Karpas-422 (cell line): ENCODE results near the gene PTK6. TPM values are rescaled to one million over a fixed set of nuclear protein-coding genes. Genes with fewer than 3 reads are reported as not detected.
"Not testable (repeated sequence)": the region's sequence is repeated elsewhere in the genome, so short reads cannot be mapped to it uniquely, and the experiment has no call there.

Source experiments
- DNase-seq: peaks from one replicate; pipeline ENCODE4 v3.0.0-alpha.2; 2015
- H2AFZ ChIP-seq: fragments of 200-600 bp; sonication (generic); 2 replicates; pipeline ENCODE4 v1.6.1; 2014; ENCODE audit warnings: antibody characterized with exemption, low read length, mixed read lengths
- H3K27ac ChIP-seq: fragments of 200-600 bp; sonication (generic); 2 replicates; pipeline ENCODE4 v1.5.1; 2014; ENCODE audit warnings: mild to moderate bottlenecking, low read length, moderate library complexity
- H3K27me3 ChIP-seq: fragments of 200-600 bp; sonication (generic); 2 replicates; pipeline ENCODE4 v1.6.1; 2014; ENCODE audit warnings: low read length, mixed read lengths
- H3K36me3 ChIP-seq: fragments of 200-600 bp; sonication (generic); 2 replicates; pipeline ENCODE4 v1.6.1; 2014; ENCODE audit warnings: low read length, mixed read lengths; ENCODE audit not compliant: insufficient read depth
- H3K4me1 ChIP-seq: fragments of 200-600 bp; sonication (generic); 2 replicates; pipeline ENCODE4 v1.6.1; 2014; ENCODE audit warnings: mild to moderate bottlenecking, low read length, mixed read lengths
- H3K4me2 ChIP-seq: fragments of 200-600 bp; sonication (generic); 2 replicates; pipeline ENCODE4 v1.6.1; 2014; ENCODE audit warnings: low read length, low read depth, mild to moderate bottlenecking; ENCODE audit not compliant: poor library complexity, severe bottlenecking
- H3K4me3 ChIP-seq: fragments of 200-600 bp; sonication (generic); 2 replicates; pipeline ENCODE4 v1.5.1; 2014; ENCODE audit warnings: mild to moderate bottlenecking, antibody characterized with exemption, low read length, mixed read lengths
- H3K79me2 ChIP-seq: fragments of 200-600 bp; sonication (generic); 2 replicates; pipeline ENCODE4 v1.6.1; 2014; ENCODE audit warnings: mild to moderate bottlenecking, low read length, mixed read lengths
- H3K9ac ChIP-seq: fragments of 200-600 bp; sonication (generic); 2 replicates; pipeline ENCODE4 v1.6.0; 2014; ENCODE audit warnings: low read length
- H3K9me2 ChIP-seq: fragments of 200-600 bp; sonication (generic), shearing (Covaris generic); replicated peaks from 2 replicates; pipeline ENCODE4 v1.6.0; 2014; ENCODE audit warnings: mild to moderate bottlenecking, low read length, moderate library complexity; ENCODE audit not compliant: insufficient read depth
- H3K9me3 ChIP-seq: fragments of 300-700, 200-600 bp; sonication (generic); 2 replicates; pipeline ENCODE4 v1.6.1; 2014; ENCODE audit warnings: low read length, mixed read lengths
- H4K20me1 ChIP-seq: fragments of 200-600 bp; sonication (generic); 2 replicates; pipeline ENCODE4 v1.6.1; 2014; ENCODE audit warnings: mild to moderate bottlenecking, antibody characterized with exemption, low read length, low read depth; ENCODE audit not compliant: insufficient read depth
- total RNA-seq: library from RNA; depleted of rRNA; stranded (reverse); fragments of >200 nt; shearing (Covaris generic); gene quantifications from 2 replicates; pipeline ENCODE4 v1.2.3, GENCODE V29; 2014; ENCODE audit warnings: low replicate concordance; rRNA removed

The PTK6 gene
- total RNA-seq, 1 experiment from 2014 or later = not detected

DNA sequence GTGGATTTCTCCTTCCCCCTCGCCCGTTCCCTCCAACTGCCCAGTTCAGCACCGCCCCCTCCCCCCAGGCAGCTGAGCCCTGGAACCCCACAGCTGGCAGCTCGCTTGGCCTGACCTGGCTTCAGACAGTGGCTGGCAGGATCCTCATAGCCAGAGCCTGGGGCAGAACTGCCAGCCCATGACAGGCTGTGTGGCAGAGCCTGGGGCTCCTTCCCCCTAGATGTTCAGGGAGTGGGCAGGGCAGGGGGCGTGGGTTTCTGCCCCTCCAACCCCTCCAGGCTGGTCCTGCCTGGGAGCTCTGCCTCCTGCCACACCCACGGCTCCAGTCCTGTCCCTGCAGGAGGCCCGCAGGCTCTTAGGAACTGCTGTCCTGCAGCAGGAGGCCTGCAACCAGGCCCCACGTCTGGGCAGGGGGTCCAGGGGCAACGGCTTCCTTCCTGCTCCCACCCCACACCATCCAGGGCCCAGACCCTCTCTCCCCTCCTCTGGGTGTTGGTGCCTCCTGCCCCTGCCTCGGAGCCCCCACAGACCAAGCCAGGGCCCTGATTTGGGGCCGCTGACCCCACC is 55.1 kb downstream of the PTK6 start:
- Histone ChIP-seq H3K27ac (no peak overlapping the region), H3K36me3 (no peaks in the 10 kb centered on the region), H3K27me3 (no peaks in the 10 kb centered on the region), H3K9me3 (no peaks in the 10 kb centered on the region), H3K4me2 (no peak overlapping the region), H3K79me2 (no peaks in the 10 kb centered on the region), H3K4me3 (no peak overlapping the region), H3K4me1 (no peaks in the 10 kb centered on the region), H4K20me1 (0 out of 2 replicates have a peak, but pooled peaks cover 2% of the 10 kb centered on the region), H3K9ac (no peak overlapping the region), H3K9me2 (no peaks in the 10 kb centered on the region), H2AFZ (no peak overlapping the region)
- DNase-seq = no peak

DNA sequence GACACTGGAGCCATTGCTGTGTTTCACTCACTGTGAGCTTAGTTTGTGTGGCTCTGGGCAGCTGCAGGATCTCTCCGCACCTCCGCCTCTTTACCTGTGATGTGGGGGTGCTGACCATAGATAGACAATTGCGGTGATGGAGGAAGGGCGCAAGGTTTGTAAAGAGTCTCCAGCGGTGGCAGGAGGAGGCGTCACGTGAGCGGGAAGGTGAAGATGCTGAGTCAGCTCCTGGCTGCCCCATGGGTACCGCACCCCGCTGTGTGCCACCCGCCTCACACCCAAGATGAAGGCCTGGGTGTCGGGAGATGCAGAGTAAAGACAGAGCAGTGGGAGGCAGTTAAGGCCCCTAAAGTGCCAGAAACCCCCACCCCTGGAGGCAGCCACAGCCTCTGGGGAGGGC is 55.7 kb downstream of the PTK6 start:
- no peaks in the 10 kb centered on the region for H3K4me1 ChIP-seq
- H3K9ac ChIP-seq = no peak overlapping the region
- H4K20me1 ChIP-seq = 0 out of 2 replicates have a peak, but pooled peaks cover 2% of the 10 kb centered on the region
- no peak overlapping the region for H3K4me2 ChIP-seq
- no peak overlapping the region for H3K27ac ChIP-seq
- H3K79me2 ChIP-seq = no peaks in the 10 kb centered on the region
- no peaks in the 10 kb centered on the region for H3K27me3 ChIP-seq
- no peaks in the 10 kb centered on the region for H3K36me3 ChIP-seq
- no peak overlapping the region for H3K4me3 ChIP-seq
- H3K9me2 ChIP-seq = no peaks in the 10 kb centered on the region
- H3K9me3 ChIP-seq = no peaks in the 10 kb centered on the region
- H2AFZ ChIP-seq = no peak overlapping the region
- no peak for DNase-seq

- H4K20me1 ChIP-seq, H3K27ac ChIP-seq, H3K36me3 ChIP-seq, H3K9ac ChIP-seq, H3K4me1 ChIP-seq, H3K79me2 ChIP-seq, H3K9me2 ChIP-seq, H3K9me3 ChIP-seq, DNase-seq, H3K4me3 ChIP-seq, H2AFZ ChIP-seq, H3K4me2 ChIP-seq, H3K27me3 ChIP-seq: not testable (repeated sequence)
Observed at GRCh38 chr20:63479695-63480419, 57.3 kb downstream of the PTK6 start.

- H3K36me3 ChIP-seq = no peaks in the 10 kb centered on the region
- no peak overlapping the region for H3K4me3 ChIP-seq
- H2AFZ ChIP-seq = no peak overlapping the region
- H3K9me2 ChIP-seq = no peaks in the 10 kb centered on the region
- no peak for DNase-seq
- no peaks in the 10 kb centered on the region for H3K79me2 ChIP-seq
- no peak overlapping the region for H3K27ac ChIP-seq
- 0 out of 2 replicates have a peak, but pooled peaks cover 2% of the 10 kb centered on the region for H4K20me1 ChIP-seq
- H3K27me3 ChIP-seq = no peaks in the 10 kb centered on the region
- no peak overlapping the region for H3K9ac ChIP-seq
- no peaks in the 10 kb centered on the region for H3K4me1 ChIP-seq
- no peak overlapping the region for H3K4me2 ChIP-seq
- no peaks in the 10 kb centered on the region for H3K9me3 ChIP-seq
Observed at GRCh38 chr20:63478346-63479302, 58.6 kb downstream of the PTK6 start.

Other genes starting within 250 kb of the PTK6 start
- 3.1 and 3.4 TPM in 2 replicates for gene COL20A1, start 244.2 kb downstream of the PTK6 start, total RNA-seq
- not detected in 2 replicates for gene CHRNA4, start 176.0 kb downstream of the PTK6 start, total RNA-seq
- gene KCNQ2, start 64.7 kb downstream of the PTK6 start, total RNA-seq = not detected in 2 replicates
- gene EEF1A2, start 38.3 kb downstream of the PTK6 start, total RNA-seq = 0.71 TPM in 1 of 2 replicates, not detected in the other
- 16.2 and 51.0 TPM in 2 replicates for gene PPDPF, start 16.6 kb downstream of the PTK6 start, total RNA-seq
- gene SRMS, start 10.4 kb upstream of the PTK6 start, total RNA-seq = not detected in 2 replicates
- 0.48 and 1.6 TPM in 2 replicates for gene FNDC11, start 16.8 kb upstream of the PTK6 start, total RNA-seq
- 15.4 and 15.8 TPM in 2 replicates for gene HELZ2, start 36.9 kb upstream of the PTK6 start, total RNA-seq
- gene GMEB2, start 89.7 kb upstream of the PTK6 start, total RNA-seq = 8.4 and 13.7 TPM in 2 replicates
- 1.4 and 4.1 TPM in 2 replicates for gene STMN3, start 116.0 kb upstream of the PTK6 start, total RNA-seq
- gene RTEL1, start 120.9 kb upstream of the PTK6 start, total RNA-seq = 6.4 and 8.3 TPM in 2 replicates
- gene TNFRSF6B, start 159.3 kb upstream of the PTK6 start, total RNA-seq = 2.5 and 4.6 TPM in 2 replicates
- gene ARFRP1, start 170.6 kb upstream of the PTK6 start, total RNA-seq = 15.1 and 30.2 TPM in 2 replicates
- 12.2 and 33.6 TPM in 2 replicates for gene ZGPAT, start 170.7 kb upstream of the PTK6 start, total RNA-seq
- gene LIME1, start 199.3 kb upstream of the PTK6 start, total RNA-seq = 3.4 and 9.8 TPM in 2 replicates
- 18.6 and 37.9 TPM in 2 replicates for gene SLC2A4RG, start 202.4 kb upstream of the PTK6 start, total RNA-seq